ENCODE measurements around the gene ARHGAP10.

Gene ARHGAP10

GRCh38 chr4:148021686-148022085 is 289.8 kb downstream of the ARHGAP10 start:
- no peak for DNase-seq (ENCODE audit: low read depth in 2 of 3, low spot score in 1 of 3)

DNA sequence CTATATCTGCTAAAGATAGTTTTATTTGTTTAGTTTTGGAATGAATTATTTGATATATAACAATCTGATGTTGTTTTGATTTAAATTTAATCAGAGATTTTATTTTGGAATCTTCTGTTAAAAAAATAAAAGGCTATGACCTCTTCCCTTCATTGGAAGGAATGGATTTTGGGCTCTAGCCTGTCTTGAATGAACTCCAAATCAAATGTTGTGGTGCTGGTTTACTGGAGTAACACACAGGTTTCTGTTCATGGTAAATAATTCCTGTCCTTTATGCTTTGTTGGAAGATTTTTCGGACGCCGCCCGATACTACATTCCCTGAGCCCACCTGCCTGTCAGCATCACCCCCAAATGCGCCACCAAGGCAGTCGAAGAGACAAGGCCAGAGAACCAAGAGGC is 291.1 kb downstream of the ARHGAP10 start:
- no peak for DNase-seq (ENCODE audit: low read depth in 2 of 3, low spot score in 1 of 3)

- DNase-seq (ENCODE audit: low read depth in 2 of 3, low spot score in 1 of 3), result no peak
Measured at GRCh38 chr4:148023512-148024181, 291.8 kb downstream of the ARHGAP10 start.

DNA sequence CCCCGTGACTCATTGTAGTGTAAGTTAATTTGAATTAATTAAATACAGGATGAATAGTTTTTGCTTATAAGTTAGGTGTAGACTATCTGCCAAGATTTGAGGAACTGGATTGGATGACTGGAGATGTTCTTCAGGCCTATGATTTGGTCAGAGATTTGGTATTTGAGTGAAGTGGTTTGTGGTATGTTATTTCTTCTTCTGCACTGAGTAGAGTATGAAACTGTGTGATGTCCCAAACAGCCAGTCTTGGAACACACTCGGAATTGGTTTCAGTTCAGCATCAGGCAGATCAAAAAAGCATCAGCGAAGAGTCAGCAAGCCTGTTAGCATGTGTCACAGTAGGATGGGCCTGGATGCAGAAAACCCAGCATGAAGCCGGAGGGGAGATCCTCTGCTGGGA is 294.1 kb downstream of the ARHGAP10 start:
- no peak for DNase-seq (ENCODE audit: low read depth in 2 of 3, low spot score in 1 of 3)

- no peak for DNase-seq (ENCODE audit: low read depth in 2 of 3, low spot score in 1 of 3)
Measured at GRCh38 chr4:148027201-148027600, 295.3 kb downstream of the ARHGAP10 start.

GRCh38 chr4:148029781-148030180 is 297.9 kb downstream of the ARHGAP10 start:
- no peak for DNase-seq (ENCODE audit: low read depth in 2 of 3, low spot score in 1 of 3)

DNA sequence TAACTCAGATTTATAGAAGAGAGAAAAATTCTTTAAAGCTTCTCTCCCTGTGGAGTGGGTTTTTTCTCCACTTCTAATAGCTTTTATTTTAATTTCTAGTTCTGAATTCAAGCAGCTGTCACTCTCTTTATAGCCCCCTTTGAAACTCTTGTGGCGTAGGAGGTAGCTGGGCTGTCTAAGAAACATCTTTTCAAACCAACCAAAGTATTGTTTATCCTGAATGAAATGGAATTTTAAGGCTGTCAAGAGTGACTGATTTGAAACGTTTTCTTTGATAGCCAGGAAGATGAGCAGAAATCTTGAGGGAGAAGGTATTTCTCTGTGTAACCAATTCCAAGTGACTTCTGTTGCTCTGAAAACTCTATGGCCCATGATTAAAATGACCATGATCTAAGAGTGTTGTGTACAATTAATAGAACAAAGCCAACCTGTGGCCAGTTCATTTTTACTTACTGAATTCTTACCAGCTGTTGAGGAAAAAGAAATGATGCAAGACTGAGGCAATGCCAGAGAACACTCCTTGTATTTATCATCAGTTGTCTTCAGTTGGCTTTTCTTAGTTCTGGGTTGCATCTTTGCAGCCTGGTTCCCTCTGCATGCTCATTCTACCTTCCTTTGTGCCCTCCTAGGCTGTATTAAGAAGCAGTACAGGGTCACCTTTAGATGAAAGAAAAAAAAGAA is 298.4 kb downstream of the ARHGAP10 start:
- no peak for DNase-seq (ENCODE audit: low read depth in 2 of 3, low spot score in 1 of 3)

- no peak for DNase-seq (ENCODE audit: low read depth in 2 of 3, low spot score in 1 of 3)
Measured at GRCh38 chr4:148034813-148035212, 302.9 kb downstream of the ARHGAP10 start.

DNA sequence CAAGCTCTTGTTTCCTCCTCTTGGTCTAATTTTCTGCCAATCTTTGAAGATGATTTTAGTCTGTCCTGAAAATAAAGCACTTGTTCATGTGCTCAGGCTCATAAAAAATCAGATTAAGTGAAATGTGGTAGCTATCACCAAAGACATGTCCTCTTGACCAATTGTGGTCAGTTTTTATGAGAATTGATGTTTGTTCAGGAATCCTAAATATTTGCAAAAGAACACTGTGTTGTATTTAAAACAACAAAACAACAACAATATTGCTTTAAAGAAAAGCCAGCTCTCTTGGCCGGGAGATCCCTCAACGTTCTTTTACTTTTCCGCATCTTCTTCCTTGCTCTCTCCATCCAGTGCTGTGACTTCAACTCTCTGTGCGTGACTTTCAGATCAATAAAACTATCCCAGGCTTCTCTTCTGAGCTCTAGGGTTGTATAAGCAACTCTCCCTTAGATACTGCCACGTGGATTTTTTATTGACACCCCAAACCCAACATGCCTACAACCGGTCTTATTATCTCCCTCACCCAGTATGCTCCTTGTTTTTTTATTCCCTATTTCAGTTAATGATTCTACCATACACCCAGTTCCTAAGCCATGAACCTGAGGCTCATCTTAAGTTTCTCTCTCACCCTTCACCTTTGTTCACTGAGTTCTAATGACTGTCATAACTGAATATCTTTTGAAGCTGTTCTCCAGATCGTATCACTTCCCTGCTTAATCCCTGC is 309.9 kb downstream of the ARHGAP10 start:
- no peak for DNase-seq (ENCODE audit: low read depth in 2 of 3, low spot score in 1 of 3)

DNA sequence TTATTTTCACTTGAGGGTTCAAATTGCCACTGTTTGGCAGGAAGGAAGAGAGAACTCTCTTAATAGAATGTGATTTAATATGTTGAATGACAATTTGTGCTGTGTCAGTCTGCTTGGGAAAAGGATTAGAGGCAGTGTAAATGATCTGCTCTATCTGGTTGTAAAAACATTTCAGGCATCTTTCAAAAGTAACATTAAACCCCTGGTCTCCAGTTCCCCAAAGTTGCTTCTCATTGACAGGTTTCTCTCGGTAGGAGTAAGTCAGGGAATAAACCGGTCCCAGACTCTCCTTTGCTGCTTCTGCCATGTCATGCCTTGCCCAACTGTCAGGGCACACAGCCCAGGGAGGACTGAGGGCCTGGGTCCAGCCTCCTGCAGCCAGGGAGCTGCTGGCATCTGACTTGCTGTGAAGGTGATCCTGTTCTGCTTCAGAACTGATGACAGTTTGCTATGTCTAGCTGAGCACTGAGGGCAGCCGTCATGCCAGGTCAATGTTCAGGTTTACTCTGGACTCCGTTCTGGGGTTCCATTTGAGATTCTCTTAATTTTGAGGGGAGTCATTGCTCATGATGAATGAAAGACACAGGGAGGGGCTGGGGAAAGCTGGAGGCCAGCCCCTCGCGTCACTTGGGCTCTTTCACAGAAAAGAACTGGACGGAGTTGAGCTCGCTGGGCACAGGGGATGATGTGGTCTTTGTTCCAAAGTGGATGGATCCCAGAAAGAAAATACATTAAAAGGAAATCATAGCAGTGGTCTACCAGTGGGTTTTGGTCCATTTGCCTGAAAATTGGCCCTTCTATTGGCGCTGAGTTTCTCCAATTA is 312.4 kb downstream of the ARHGAP10 start:
- no peak for DNase-seq (ENCODE audit: low read depth in 2 of 3, low spot score in 1 of 3)

DNA sequence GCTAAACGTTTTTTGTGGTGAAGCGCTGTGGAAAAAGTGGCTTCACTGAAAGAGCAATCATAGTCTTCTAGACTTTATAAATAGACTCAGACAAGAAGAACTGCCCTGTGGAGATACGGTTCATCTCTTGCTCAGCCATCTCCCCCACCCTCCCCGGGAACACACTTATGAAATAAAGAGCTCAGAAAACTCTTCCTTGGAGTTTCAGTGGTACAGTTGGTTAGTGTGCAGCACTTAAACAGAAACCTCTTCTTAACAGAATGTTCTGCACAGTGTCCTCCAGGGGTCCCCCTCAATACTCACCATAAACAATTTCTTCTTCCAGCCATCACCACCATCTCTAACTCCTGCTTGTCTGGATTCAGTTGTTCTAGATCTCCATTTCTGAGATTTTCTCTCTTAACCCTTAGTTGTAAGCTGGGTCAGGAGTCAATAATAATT is 313.0 kb downstream of the ARHGAP10 start:
- DNase-seq (ENCODE audit: low read depth in 2 of 3, low spot score in 1 of 3), result no peak

DNA sequence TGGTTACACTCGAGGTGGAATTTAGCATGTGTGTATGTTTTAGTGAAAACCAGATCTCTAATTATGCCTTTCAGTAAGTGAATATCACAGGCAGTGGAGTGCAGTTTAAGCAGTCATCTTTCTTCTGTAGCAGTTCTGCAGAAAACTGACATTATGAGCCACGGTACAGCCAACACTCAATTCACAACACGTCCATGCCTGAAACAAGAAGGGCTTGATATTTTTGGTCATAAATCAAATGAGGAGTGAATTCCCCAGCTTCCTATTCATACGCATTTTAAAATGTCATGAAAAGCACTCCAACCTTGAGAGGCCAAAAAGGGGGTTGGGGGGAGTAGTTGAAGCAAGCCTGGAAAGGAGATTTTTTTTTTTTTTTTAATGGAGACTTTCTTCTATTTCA is 316.7 kb downstream of the ARHGAP10 start:
- DNase-seq (ENCODE audit: low read depth in 2 of 3, low spot score in 1 of 3), result no peak

DNA sequence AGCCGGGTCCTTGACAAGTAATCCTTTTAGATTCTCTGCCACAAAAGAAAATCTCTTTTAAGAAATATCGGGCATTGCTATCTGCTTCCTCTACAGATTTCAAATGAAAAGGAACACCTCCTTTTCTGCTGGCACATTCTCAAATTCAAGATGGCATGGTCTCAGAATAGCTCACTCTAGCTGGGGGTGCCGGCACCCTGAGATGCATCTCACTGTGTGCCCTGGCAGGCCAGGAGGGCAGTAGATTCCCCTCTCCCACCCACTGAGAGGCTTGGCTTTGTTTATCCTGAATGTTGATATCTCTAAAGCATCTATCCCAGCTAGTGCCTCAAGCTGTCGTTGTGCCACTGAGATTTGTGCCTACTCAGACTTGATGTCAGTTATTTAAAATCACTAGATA is 319.5 kb downstream of the ARHGAP10 start:
- DNase-seq (ENCODE audit: low read depth in 2 of 3, low spot score in 1 of 3), result no peak

GRCh38 chr4:148052448-148052847 is 320.6 kb downstream of the ARHGAP10 start:
- DNase-seq (ENCODE audit: low read depth in 2 of 3, low spot score in 1 of 3), result no peak

DNA sequence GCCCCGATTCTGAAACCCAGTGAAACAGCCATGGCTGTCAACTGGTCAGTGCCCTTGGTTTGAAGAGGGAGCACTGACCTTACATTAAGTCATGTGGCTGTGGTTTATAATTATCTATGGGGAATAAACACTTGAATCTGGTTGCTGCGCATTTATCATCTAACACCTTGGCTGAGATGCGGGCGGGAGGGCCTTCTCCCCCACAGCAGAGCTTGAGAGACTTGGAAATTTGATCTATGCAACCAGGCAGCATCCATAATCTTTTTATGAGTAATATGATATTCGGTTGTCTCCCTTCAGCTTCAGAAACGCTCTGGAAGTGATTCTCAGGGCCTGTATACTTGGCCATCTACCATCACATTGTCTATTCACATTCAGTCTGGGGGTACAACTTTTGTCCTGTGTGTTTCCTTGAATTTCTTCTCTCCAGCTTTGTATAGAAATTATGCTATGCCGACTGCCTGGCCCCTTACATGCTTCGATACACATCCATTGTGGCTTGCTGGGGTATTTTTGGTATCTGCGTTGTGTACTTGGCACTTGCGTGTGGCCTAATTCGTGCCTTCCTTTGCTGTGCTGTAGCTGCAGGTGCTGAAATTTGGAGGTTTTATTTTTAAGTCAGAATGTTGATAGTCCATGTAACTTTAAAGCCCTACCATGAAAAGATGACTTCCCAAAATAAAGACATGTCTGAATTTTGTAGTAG is 321.6 kb downstream of the ARHGAP10 start:
- no peak for DNase-seq (ENCODE audit: low read depth in 2 of 3, low spot score in 1 of 3)

DNA sequence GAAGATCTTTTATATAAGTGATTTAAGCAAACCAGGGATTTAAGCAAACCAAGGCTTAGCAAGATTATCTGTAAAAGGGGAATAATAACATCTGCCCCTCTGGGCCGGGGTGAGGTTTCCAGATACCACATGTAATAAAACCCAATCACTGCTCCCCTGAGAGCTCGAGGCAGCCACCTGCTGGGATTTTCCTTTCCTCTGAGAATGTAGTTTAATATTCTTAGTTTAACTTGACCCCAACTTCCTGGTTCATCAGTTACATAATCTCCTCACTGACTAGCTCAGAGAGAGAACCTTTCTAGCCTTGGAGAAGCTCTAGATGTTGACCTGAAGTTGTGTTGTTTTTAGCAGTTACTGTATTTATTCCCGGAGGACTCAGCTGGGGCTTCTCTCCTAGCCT is 322.4 kb downstream of the ARHGAP10 start:
- DNase-seq (ENCODE audit: low read depth in 2 of 3, low spot score in 1 of 3), result no peak

DNA sequence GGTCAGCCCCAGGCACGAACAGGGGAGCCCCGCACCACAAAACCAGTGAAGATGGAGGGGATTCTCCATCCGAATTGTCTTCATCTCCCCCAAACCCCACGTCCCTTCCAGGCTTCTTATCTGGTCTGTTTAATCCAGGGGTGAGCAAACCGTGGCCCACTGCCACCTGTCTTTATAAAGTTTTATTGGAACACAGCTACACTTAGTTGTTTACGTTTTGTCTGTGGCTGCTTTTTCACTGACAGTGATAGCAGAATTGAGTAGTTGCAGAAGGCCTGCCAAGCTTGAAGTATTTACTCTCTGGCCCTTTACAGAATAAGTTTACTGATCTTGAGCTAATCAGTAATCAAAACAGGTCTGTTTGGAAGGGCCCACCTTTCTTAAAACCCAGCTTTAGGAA is 324.0 kb downstream of the ARHGAP10 start:
- no peak for DNase-seq (ENCODE audit: low read depth in 2 of 3, low spot score in 1 of 3)

DNA sequence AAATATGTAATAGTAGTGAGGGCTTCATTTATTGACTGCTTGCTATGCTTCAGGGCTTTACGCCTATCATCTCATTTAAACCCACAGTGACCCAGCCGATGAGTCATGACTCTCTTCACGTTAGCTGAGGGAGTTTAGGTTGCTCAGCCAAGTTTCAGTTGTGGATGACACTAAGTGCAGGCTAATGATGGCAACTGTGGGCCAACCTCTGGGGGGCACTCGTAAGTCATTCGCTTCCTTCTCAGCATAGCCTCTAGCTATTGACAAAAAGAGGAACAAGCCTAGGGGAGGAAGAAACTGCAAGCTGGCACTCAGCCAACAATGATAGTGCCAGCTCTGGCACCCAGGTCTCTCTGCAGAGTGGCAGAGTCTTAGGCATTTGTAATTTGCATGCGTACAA is 325.0 kb downstream of the ARHGAP10 start:
- DNase-seq (ENCODE audit: low read depth in 2 of 3, low spot score in 1 of 3), result peak; percentile 44 to 55 (median 47)

GRCh38 chr4:148057516-148057915 is 325.6 kb downstream of the ARHGAP10 start:
- no peak for DNase-seq (ENCODE audit: low read depth in 2 of 3, low spot score in 1 of 3)

DNA sequence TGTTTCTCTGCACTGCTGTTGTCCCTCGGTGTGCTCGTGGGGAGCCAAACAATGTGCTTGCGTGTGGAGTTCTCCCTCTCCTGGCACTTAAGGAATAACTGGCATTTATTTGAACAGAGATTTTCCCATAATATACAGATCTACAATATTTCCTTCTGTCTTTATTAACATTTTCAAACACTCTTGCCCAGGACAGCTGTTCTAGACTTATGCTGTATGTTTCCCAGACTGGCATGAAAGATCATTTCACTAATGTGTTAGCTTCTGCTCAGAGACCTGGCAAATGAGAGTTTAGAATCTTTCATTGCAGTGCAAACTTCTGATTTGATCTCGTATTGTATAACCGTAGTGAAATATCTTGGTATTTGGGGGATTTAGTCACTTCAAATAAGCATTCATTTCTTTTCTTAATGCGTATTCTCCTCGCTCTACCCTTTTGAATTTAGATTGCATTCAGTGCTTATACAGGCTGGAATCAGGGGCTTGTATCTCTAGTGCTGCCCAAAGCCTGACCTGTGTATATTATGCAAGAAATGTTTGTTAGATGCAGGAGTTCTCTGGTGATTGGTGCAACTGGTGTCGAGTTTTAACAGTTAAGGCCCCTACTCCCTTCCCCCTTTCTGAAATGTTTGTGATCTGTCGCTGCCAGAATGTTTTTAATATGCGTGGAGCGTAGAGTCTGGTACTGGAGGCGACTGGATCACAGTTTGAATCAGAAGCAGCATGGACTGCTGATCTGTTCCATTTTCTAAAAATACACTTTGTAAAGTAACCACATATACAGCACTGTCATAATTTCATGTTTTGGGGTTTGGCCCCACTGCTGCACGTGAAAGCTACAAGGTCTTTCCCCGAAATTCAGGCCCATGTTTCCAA is 326.3 kb downstream of the ARHGAP10 start:
- DNase-seq (ENCODE audit: low read depth in 2 of 3, low spot score in 1 of 3), result no peak

Data from stimulated activated CD4-positive, alpha-beta T cell treated with anti-CD3 and anti-CD28 coated beads, Interleukin-12 subunit alpha, Interleukin-12 subunit beta, amount 100 ng/mL, for 48 hours (primary cell).